GM12864 (cell line): ENCODE data around the gene YIPF3.

Experiments used
- DNase-seq: peaks from one replicate; pipeline ENCODE4 v3.0.0-alpha.2; 2011; ENCODE audit warnings: low read depth
- H3K4me3 ChIP-seq: 2 replicates; pipeline ENCODE4 v1.5.1; 2011; ENCODE audit warnings: mild to moderate bottlenecking, low read depth, low read length, control low read depth
- CTCF ChIP-seq: IDR thresholded peaks from 2 replicates; pipeline ENCODE4 v1.5.1; 2011; ENCODE audit warnings: low read depth, mild to moderate bottlenecking, moderate library complexity, low read length, control low read depth, inconsistent platforms; ENCODE audit errors: missing control alignments

The YIPF3 gene

GRCh38 chr6:43496370-43497128 lies 20.2 kb downstream of the YIPF3 start:
- H3K4me3 ChIP-seq = no peak overlapping the region
- no peak for DNase-seq
- peak; percentile 54 for TF ChIP-seq CTCF

GRCh38 chr6:43495409-43495941 lies 21.3 kb downstream of the YIPF3 start:
- TF ChIP-seq CTCF = no peak
- DNase-seq = no peak
- H3K4me3 ChIP-seq = no peak overlapping the region

- no peak for TF ChIP-seq CTCF
- H3K4me3 ChIP-seq = no peak overlapping the region
- DNase-seq = no peak
Observed at GRCh38 chr6:43494766-43495165, 22.0 kb downstream of the YIPF3 start.

GRCh38 chr6:43494321-43494720 lies 22.4 kb downstream of the YIPF3 start:
- H3K4me3 ChIP-seq = no peak overlapping the region
- no peak for DNase-seq
- no peak for TF ChIP-seq CTCF

GRCh38 chr6:43493833-43494232 lies 22.9 kb downstream of the YIPF3 start:
- no peak for DNase-seq
- H3K4me3 ChIP-seq = no peak overlapping the region
- TF ChIP-seq CTCF = no peak

GRCh38 chr6:43493230-43493629 lies 23.5 kb downstream of the YIPF3 start:
- TF ChIP-seq CTCF = no peak
- DNase-seq = no peak
- H3K4me3 ChIP-seq = no peak overlapping the region

- no peak for DNase-seq
- no peak for TF ChIP-seq CTCF
- no peak overlapping the region for H3K4me3 ChIP-seq
Observed at GRCh38 chr6:43492673-43493072, 24.1 kb downstream of the YIPF3 start.
